H9 (cell line): ENCODE measurements around the gene UQCC2. TPM values are rescaled to one million over a fixed set of nuclear protein-coding genes. Genes with fewer than 3 reads are reported as not detected.

Experiments
- DNase-seq: peaks from one replicate; pipeline ENCODE4 v3.0.0-alpha.2; 2017
- H2AFZ ChIP-seq: one replicate; pipeline ENCODE4 v1.6.1; 2013; ENCODE audit warnings: mild to moderate bottlenecking, low read length, control low read depth, moderate library complexity
- H2AK5ac ChIP-seq: 2 replicates; pipeline ENCODE4 v1.6.1; 2013; ENCODE audit warnings: low read length, control low read depth, mixed read lengths; ENCODE audit not compliant: insufficient read length
- H2BK120ac ChIP-seq: one replicate; pipeline ENCODE4 v1.6.1; 2013; ENCODE audit warnings: low read depth, mild to moderate bottlenecking, low read length, control low read depth, inconsistent platforms; ENCODE audit not compliant: poor library complexity, severe bottlenecking
- H2BK12ac ChIP-seq: 2 replicates; pipeline ENCODE4 v1.6.1; 2013; ENCODE audit warnings: low read length, control low read depth, mixed read lengths, low read depth; ENCODE audit not compliant: insufficient read length
- H2BK15ac ChIP-seq: 2 replicates; pipeline ENCODE4 v1.6.1; 2013; ENCODE audit warnings: low read depth, low read length, control low read depth
- H2BK20ac ChIP-seq: one replicate; pipeline ENCODE4 v1.6.1; 2013; ENCODE audit warnings: low read depth, mild to moderate bottlenecking, low read length, control low read depth, inconsistent platforms; ENCODE audit not compliant: poor library complexity, severe bottlenecking
- H2BK5ac ChIP-seq: 2 replicates; pipeline ENCODE4 v1.6.1; 2013; ENCODE audit warnings: low read length, control low read depth, mixed read lengths; ENCODE audit not compliant: insufficient read length
- H3K14ac ChIP-seq: 2 replicates; pipeline ENCODE4 v1.6.1; 2013; ENCODE audit warnings: low read length, control low read depth; ENCODE audit not compliant: insufficient read depth
- H3K18ac ChIP-seq: 2 replicates; pipeline ENCODE4 v1.6.1; 2013; ENCODE audit warnings: low read depth, mild to moderate bottlenecking, mixed read lengths, low read length, control low read depth; ENCODE audit not compliant: insufficient read length
- H3K23ac ChIP-seq: 2 replicates; pipeline ENCODE4 v1.6.1; 2013; ENCODE audit warnings: low read length, control low read depth, mixed read lengths, low read depth; ENCODE audit not compliant: insufficient read length
- H3K23me2 ChIP-seq: 2 replicates; pipeline ENCODE4 v1.6.1; 2013; ENCODE audit warnings: low read depth, mild to moderate bottlenecking, mixed read lengths, low read length, control low read depth; ENCODE audit not compliant: insufficient read length, poor library complexity, severe bottlenecking
- H3K27ac ChIP-seq: 2 replicates; pipeline ENCODE4 v1.5.1; 2013; ENCODE audit warnings: low read length, control low read depth, mixed read lengths, low read depth; ENCODE audit not compliant: insufficient read length
- H3K27me3 ChIP-seq: 2 replicates; pipeline ENCODE4 v1.6.1; 2013; ENCODE audit warnings: low read length, control low read depth, inconsistent platforms; ENCODE audit not compliant: insufficient read depth
- H3K4ac ChIP-seq: 2 replicates; pipeline ENCODE4 v1.6.1; 2013; ENCODE audit warnings: low read depth, mild to moderate bottlenecking, control low read depth, inconsistent platforms, low read length, moderate library complexity
- H3K4me1 ChIP-seq: 2 replicates; pipeline ENCODE4 v1.6.1; 2013; ENCODE audit warnings: low read length, control low read depth, inconsistent platforms; ENCODE audit not compliant: insufficient read depth
- H3K4me2 ChIP-seq: 2 replicates; pipeline ENCODE4 v1.6.1; 2013; ENCODE audit warnings: low read length, control low read depth, mixed read lengths; ENCODE audit not compliant: insufficient read length, insufficient read depth
- H3K56ac ChIP-seq: 2 replicates; pipeline ENCODE4 v1.6.1; 2013; ENCODE audit warnings: low read depth, mild to moderate bottlenecking, mixed read lengths, low read length, control low read depth; ENCODE audit not compliant: insufficient read length
- H3K79me1 ChIP-seq: 2 replicates; pipeline ENCODE4 v1.6.1; 2013; ENCODE audit warnings: low read depth, mild to moderate bottlenecking, moderate library complexity, low read length, control low read depth, inconsistent platforms; ENCODE audit not compliant: insufficient read depth, poor library complexity, severe bottlenecking
- H3K79me2 ChIP-seq: 2 replicates; pipeline ENCODE4 v1.6.1; 2013; ENCODE audit warnings: low read length, control low read depth, inconsistent platforms; ENCODE audit not compliant: insufficient read depth
- H3K9ac ChIP-seq: 2 replicates; pipeline ENCODE4 v1.6.1; 2013; ENCODE audit warnings: low read length, control low read depth, mixed read lengths; ENCODE audit not compliant: insufficient read length; ENCODE audit errors: extremely low read depth
- H3K9me3 ChIP-seq: one replicate; pipeline ENCODE4 v1.6.1; 2013; ENCODE audit warnings: low read depth, low read length, inconsistent platforms; ENCODE audit not compliant: control insufficient read depth
- H3T11ph ChIP-seq: one replicate; pipeline ENCODE4 v1.6.1; 2013; ENCODE audit warnings: mild to moderate bottlenecking, low read length, control low read depth, inconsistent platforms
- H4K20me1 ChIP-seq: one replicate; pipeline ENCODE4 v1.6.1; 2013; ENCODE audit not compliant: control insufficient read depth, insufficient read length, insufficient read depth
- H4K5ac ChIP-seq: 2 replicates; pipeline ENCODE4 v1.6.1; 2013; ENCODE audit warnings: low read depth, mild to moderate bottlenecking, mixed read lengths, low read length, control low read depth; ENCODE audit not compliant: insufficient read length
- H4K8ac ChIP-seq: replicated peaks from 2 replicates; pipeline ENCODE4 v1.6.1; 2013; ENCODE audit warnings: low read length, control low read depth, mixed read lengths, low read depth; ENCODE audit not compliant: insufficient read length
- H4K91ac ChIP-seq: 2 replicates; pipeline ENCODE4 v1.6.1; 2013; ENCODE audit warnings: low read depth, mild to moderate bottlenecking, moderate library complexity, mixed read lengths, low read length, control low read depth; ENCODE audit not compliant: insufficient read length
- H3K27ac Mint-ChIP-seq, 3 experiments: 2 replicates in 2 of 3; 3 replicates in 1 of 3; pipeline ENCODE4 v1.8.0; 2020 to 2021; ENCODE audit warnings: mixed read lengths in 3 of 3, mild to moderate bottlenecking in 1 of 3, moderate library complexity in 1 of 3
- H3K27me3 Mint-ChIP-seq: 2 replicates; pipeline ENCODE4 v1.8.0; 2021; ENCODE audit warnings: low read depth, mild to moderate bottlenecking, moderate library complexity, mixed read lengths
- H3K36me3 Mint-ChIP-seq, 3 experiments: 2 replicates in 2 of 3; 3 replicates in 1 of 3; pipeline ENCODE4 v1.8.0; 2020 to 2021; ENCODE audit warnings: low read depth in 3 of 3, mixed read lengths in 3 of 3; ENCODE audit not compliant: insufficient read depth in 1 of 3
- H3K4me1 Mint-ChIP-seq, 2 experiments: 2 replicates each; pipeline ENCODE4 v1.8.0; 2020; ENCODE audit warnings: mixed read lengths in 2 of 2
- H3K4me3 Mint-ChIP-seq, 2 experiments: 2 replicates in 1 of 2; 3 replicates in 1 of 2; pipeline ENCODE4 v1.8.0; 2020 to 2021; ENCODE audit warnings: mild to moderate bottlenecking in 2 of 2, mixed read lengths in 2 of 2, moderate library complexity in 1 of 2
- H3K9me3 Mint-ChIP-seq, 2 experiments: 2 replicates in 1 of 2; 3 replicates in 1 of 2; pipeline ENCODE4 v1.8.0; 2020; ENCODE audit warnings: mild to moderate bottlenecking in 2 of 2, mixed read lengths in 2 of 2, moderate library complexity in 1 of 2
- WGBS: extraction: QIAGEN DNeasy Blood & Tissue Kit; methylation state at CpG from one replicate; pipeline ENCODE4 v1.1.7; 2013; ENCODE audit warnings: missing lambda C conversion rate, low lambda C conversion rate, mixed read lengths; ENCODE audit not compliant: insufficient read length; ENCODE audit errors: extremely low coverage; 5-methylcytosine and 5-hydroxymethylcytosine counted together
- total RNA-seq: library from RNA; stranded (reverse); gene quantifications from 2 replicates; pipeline ENCODE4 v1.2.1, GENCODE V29; 2021
- TF ChIP-seq, protein P1 (sequence below): fragments of 200-600 bp; sonication (generic); conservative IDR thresholded peaks from 3 replicates; pipeline ENCODE4 v1.8.0; 2021; ENCODE audit warnings: antibody characterized with exemption, mild to moderate bottlenecking

Gene UQCC2
- total RNA-seq, 1 experiment from 2014 or later, result 140 TPM

- H3K4ac ChIP-seq, result no peak overlapping the region
- H3K4me1 ChIP-seq, result peaks cover 4% of the 10 kb centered on the region; the same call in 1 of the 2 replicates
- no peak overlapping the region for H4K5ac ChIP-seq
- H2AFZ ChIP-seq, result no peak overlapping the region
- TF ChIP-seq, protein P1, sequence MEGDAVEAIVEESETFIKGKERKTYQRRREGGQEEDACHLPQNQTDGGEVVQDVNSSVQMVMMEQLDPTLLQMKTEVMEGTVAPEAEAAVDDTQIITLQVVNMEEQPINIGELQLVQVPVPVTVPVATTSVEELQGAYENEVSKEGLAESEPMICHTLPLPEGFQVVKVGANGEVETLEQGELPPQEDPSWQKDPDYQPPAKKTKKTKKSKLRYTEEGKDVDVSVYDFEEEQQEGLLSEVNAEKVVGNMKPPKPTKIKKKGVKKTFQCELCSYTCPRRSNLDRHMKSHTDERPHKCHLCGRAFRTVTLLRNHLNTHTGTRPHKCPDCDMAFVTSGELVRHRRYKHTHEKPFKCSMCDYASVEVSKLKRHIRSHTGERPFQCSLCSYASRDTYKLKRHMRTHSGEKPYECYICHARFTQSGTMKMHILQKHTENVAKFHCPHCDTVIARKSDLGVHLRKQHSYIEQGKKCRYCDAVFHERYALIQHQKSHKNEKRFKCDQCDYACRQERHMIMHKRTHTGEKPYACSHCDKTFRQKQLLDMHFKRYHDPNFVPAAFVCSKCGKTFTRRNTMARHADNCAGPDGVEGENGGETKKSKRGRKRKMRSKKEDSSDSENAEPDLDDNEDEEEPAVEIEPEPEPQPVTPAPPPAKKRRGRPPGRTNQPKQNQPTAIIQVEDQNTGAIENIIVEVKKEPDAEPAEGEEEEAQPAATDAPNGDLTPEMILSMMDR, result no peak
- no peaks in the 10 kb centered on the region for H3K23me2 ChIP-seq
- H3K27ac Mint-ChIP-seq, result no peak overlapping the region; a peak in 1 of 7 replicates
- H3K36me3 Mint-ChIP-seq, result no peaks in the 10 kb centered on the region
- H3K27me3 ChIP-seq, result no peaks in the 10 kb centered on the region
- H4K20me1 ChIP-seq, result no peaks in the 10 kb centered on the region
- no peak overlapping the region for H3K56ac ChIP-seq
- no peak overlapping the region for H3K4me2 ChIP-seq
- H3K27me3 Mint-ChIP-seq, result peaks cover 21% of the 10 kb centered on the region
- no peak overlapping the region for H2BK5ac ChIP-seq
- H2BK12ac ChIP-seq, result no peak overlapping the region
- H2BK15ac ChIP-seq, result no peak overlapping the region
- no peak overlapping the region for H3T11ph ChIP-seq
- no peak overlapping the region for H3K23ac ChIP-seq
- H3K9ac ChIP-seq, result no peak overlapping the region
- H3K4me1 Mint-ChIP-seq, result peaks cover 51% of the 10 kb centered on the region in 2 experiments
- no peaks in the 10 kb centered on the region for H3K79me2 ChIP-seq
- H2BK20ac ChIP-seq, result no peak overlapping the region
- H2AK5ac ChIP-seq, result no peak overlapping the region
- no CpG with 5 or more reads among the region's 15 CpGs for WGBS
- no peak overlapping the region for H2BK120ac ChIP-seq
- H3K9me3 Mint-ChIP-seq, result no peaks in the 10 kb centered on the region
- no peak overlapping the region for H3K18ac ChIP-seq
- DNase-seq, result no peak
- no peak overlapping the region for H4K91ac ChIP-seq
- no peak overlapping the region for H3K4me3 Mint-ChIP-seq
- no peak overlapping the region for H3K27ac ChIP-seq
- H3K79me1 ChIP-seq, result no peaks in the 10 kb centered on the region
- H3K9me3 ChIP-seq, result no peaks in the 10 kb centered on the region
- no peak overlapping the region for H4K8ac ChIP-seq
- no peak overlapping the region; the same call in 1 of the 2 replicates for H3K14ac ChIP-seq
Observed at GRCh38 chr6:33726696-33727095, 15.2 kb upstream of the UQCC2 start.
